CD4-positive, alpha-beta T cell treated with Interleukin-6 for 4 hours (primary cell): ENCODE results near the gene PRCP.
A peak's percentile ranks its signal among the peaks of the same experiment; 100 is the strongest.

Source experiments
- DNase-seq: peaks from one replicate; pipeline ENCODE4 v3.0.0-alpha.2; 2020; ENCODE audit warnings: mixed read lengths

Gene PRCP

GRCh38 chr11:82775736-82776346 lies 124.4 kb downstream of the PRCP start:
- DNase-seq: peak; percentile 33

DNA sequence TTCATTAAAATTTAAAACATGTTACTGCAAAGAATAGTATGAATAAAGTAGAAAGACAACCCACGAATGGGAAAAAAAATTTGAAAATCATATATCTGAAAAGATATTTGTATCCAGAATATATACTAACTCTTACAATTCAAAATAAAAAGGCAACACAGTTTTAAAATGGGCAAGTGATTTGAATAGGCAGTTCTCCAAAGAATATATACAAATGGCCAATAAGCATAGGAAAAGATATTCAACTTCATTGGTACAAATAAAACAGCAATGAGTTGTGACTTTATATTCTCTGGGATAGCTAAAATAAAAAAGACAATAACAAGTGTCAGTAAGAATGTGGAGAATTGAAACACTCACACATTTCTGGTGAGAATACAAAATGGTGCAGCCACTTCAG lies 125.0 kb downstream of the PRCP start:
- DNase-seq: no peak
